K562 (cell line): Measurements from ENCODE around the gene GUCY2C. TPM values are rescaled to one million over a fixed set of nuclear protein-coding genes. Genes with fewer than 3 reads are reported as not detected.

ENCODE experiments used
- ATAC-seq: fragments of 200-7000 bp; cut with Tn5 transposase; 3 replicates; pipeline ENCODE4 v1.9.1; 2020; ENCODE audit warnings: moderate library complexity
- BruUV-seq: library from RNA; stranded (reverse); fragments of 400-500 nt; replicated peaks from 2 replicates; lab custom pipeline; 2021; lab: Mats Ljungman, UMichigan
- CTCF ChIA-PET: fragments of 300-600 bp; formaldehyde crosslinking; extraction: SDS; loops from one replicate; lab custom pipeline; 2021; ENCODE audit warnings: low intra/inter-chr PET ratio; lab: Yijun Ruan, JAX
- POLR2A ChIA-PET: fragments of 300-600, 350-650 bp; sonication (Branson Sonifier 250); formaldehyde crosslinking; extraction: SDS; loops from one replicate; lab custom pipeline; 2021; ENCODE audit warnings: antibody characterized with exemption, inconsistent platforms; lab: Yijun Ruan, JAX
- DNase-seq, 4 experiments: peaks; one replicate each; pipeline versions ENCODE4 v3.0.0 to v3.0.0-alpha.2; 2011 to 2018; ENCODE audit warnings: low spot score in 3 of 4, mixed read lengths in 3 of 4; ENCODE audit errors: extremely low read depth in 1 of 4
- FAIRE-seq: peaks from 2 replicates; lab custom pipeline; 2011; peaks lifted over from hg19 to GRCh38; lab: Jason Lieb, UNC
- H2AFZ ChIP-seq: 2 replicates; pipeline ENCODE4 v1.6.0; 2011; ENCODE audit warnings: low read depth, low read length, control low read depth, inconsistent platforms
- H3K27ac ChIP-seq: fragments of 200-600 bp; 3 replicates; pipeline ENCODE4 v1.8.0; 2011; ENCODE audit warnings: low read depth, mild to moderate bottlenecking, control low read depth, inconsistent platforms, low read length, moderate library complexity, mixed read lengths; ENCODE audit errors: extremely low read depth
- H3K27me3 ChIP-seq, 2 experiments: fragments of 300-600 bp in 1 of 2; 2 replicates in 1 of 2; 3 replicates in 1 of 2; pipeline versions ENCODE4 v1.6.0 to v1.8.0; 2011; ENCODE audit warnings: inconsistent platforms in 2 of 2, low read length in 2 of 2, mild to moderate bottlenecking in 1 of 2, mixed read lengths in 1 of 2, moderate library complexity in 1 of 2; ENCODE audit not compliant: control insufficient read depth in 2 of 2, insufficient read depth in 2 of 2
- H3K36me3 ChIP-seq: fragments of 300-600 bp; 3 replicates; pipeline ENCODE4 v1.8.0; 2011; ENCODE audit warnings: mild to moderate bottlenecking, low read length, inconsistent platforms; ENCODE audit not compliant: control insufficient read depth, insufficient read depth
- H3K4me1 ChIP-seq, 2 experiments: fragments of 200-600 bp in 1 of 2; replicated peaks in 1 of 2; 2 replicates in 1 of 2; 3 replicates in 1 of 2; pipeline versions ENCODE4 v1.5.1 to v1.8.0; 2011; ENCODE audit warnings: inconsistent platforms in 2 of 2, low read length in 2 of 2, mild to moderate bottlenecking in 1 of 2, mixed read lengths in 1 of 2, moderate library complexity in 1 of 2; ENCODE audit not compliant: control insufficient read depth in 2 of 2, insufficient read depth in 2 of 2
- H3K4me2 ChIP-seq: 2 replicates; pipeline ENCODE4 v1.6.1; 2011; ENCODE audit warnings: low read length, control low read depth, inconsistent platforms, mixed read lengths; ENCODE audit not compliant: insufficient read depth
- H3K4me3 ChIP-seq: fragments of 200-600 bp; sonication (generic), shearing (Covaris generic); 2 replicates; pipeline ENCODE4 v1.5.1; 2016; ENCODE audit warnings: control low read depth, inconsistent platforms
- H3K79me2 ChIP-seq: fragments of 200-600 bp; 3 replicates; pipeline ENCODE4 v1.8.0; 2011; ENCODE audit warnings: low read length, inconsistent platforms; ENCODE audit not compliant: control insufficient read depth, insufficient read depth
- H3K9ac ChIP-seq, 2 experiments: 2 replicates each; pipeline versions ENCODE4 v1.6.0 to v1.6.1; 2011; ENCODE audit warnings: low read depth in 2 of 2, low read length in 2 of 2, control low read depth in 1 of 2, inconsistent platforms in 1 of 2, mild to moderate bottlenecking in 1 of 2, mixed read lengths in 1 of 2; ENCODE audit not compliant: insufficient read depth in 1 of 2
- H3K9me1 ChIP-seq: one replicate; pipeline ENCODE4 v1.6.0; 2011; ENCODE audit warnings: inconsistent platforms, mild to moderate bottlenecking, low read length, moderate library complexity; ENCODE audit not compliant: control insufficient read depth, insufficient read depth
- H3K9me3 ChIP-seq: replicated peaks from 2 replicates; pipeline ENCODE4 v1.5.1; 2011; ENCODE audit warnings: low read depth, low read length, inconsistent platforms; ENCODE audit not compliant: control insufficient read depth, insufficient read depth
- H4K20me1 ChIP-seq: replicated peaks from 2 replicates; pipeline ENCODE4 v1.6.1; 2011; ENCODE audit warnings: low read length, inconsistent platforms, mixed read lengths; ENCODE audit not compliant: control insufficient read depth, insufficient read depth
- CEBPG ChIP-seq, 3 experiments: fragments of 200-800 bp in 1 of 3; sonication (Bioruptor generic) in 1 of 3; sonication (generic) in 1 of 3; formaldehyde crosslinking in 1 of 3; IDR thresholded peaks in 2 of 3; conservative IDR thresholded peaks in 1 of 3; 2 replicates each; pipeline versions ENCODE4 v1.6.1 to v1.8.0; 2016 to 2022; ENCODE audit warnings: missing compliant biosample characterization in 2 of 3, missing genetic modification characterization in 2 of 3, mild to moderate bottlenecking in 1 of 3, missing genetic modification reagents in 1 of 3
- CTBP1 ChIP-seq: fragments of 450-650 bp; IDR thresholded peaks from 2 replicates; pipeline ENCODE4 v1.6.1; 2016; ENCODE audit warnings: borderline replicate concordance
- ELF2 ChIP-seq: fragments of 250-450 bp; sonication (Bioruptor Pico); IDR thresholded peaks from 2 replicates; pipeline ENCODE4 v1.5.0; 2021; ENCODE audit warnings: mild to moderate bottlenecking
- GABPB2 ChIP-seq: fragments of 250-450 bp; sonication (Bioruptor Pico); conservative IDR thresholded peaks from 2 replicates; pipeline ENCODE4 v1.5.1; 2021; ENCODE audit warnings: mild to moderate bottlenecking
- HMBOX1 ChIP-seq: sonication (generic); IDR thresholded peaks from 2 replicates; pipeline ENCODE4 v1.6.1; 2016
- ID3 ChIP-seq, 2 experiments: fragments of 250-450 bp in 1 of 2; fragments of 450-650 bp in 1 of 2; sonication (Bioruptor Pico) in 1 of 2; IDR thresholded peaks; 2 replicates each; pipeline versions ENCODE4 v1.6.1 to v1.8.0; 2016 to 2021; ENCODE audit warnings: mild to moderate bottlenecking in 2 of 2, moderate library complexity in 2 of 2, missing compliant biosample characterization in 1 of 2, missing genetic modification characterization in 1 of 2
- MTA1 ChIP-seq: fragments of 450-650 bp; IDR thresholded peaks from 2 replicates; pipeline ENCODE4 v1.6.1; 2017; ENCODE audit warnings: borderline replicate concordance
- RBM34 ChIP-seq: fragments of 200-400 bp; formaldehyde crosslinking; IDR thresholded peaks from 2 replicates; pipeline ENCODE4 v1.6.1; 2018; ENCODE audit warnings: low read length, borderline replicate concordance; ENCODE audit not compliant: insufficient read depth
- SETDB1 ChIP-seq: IDR thresholded peaks from one replicate; pipeline ENCODE4 v1.6.1; 2012; ENCODE audit warnings: low read length, control low read depth, inconsistent platforms
- ZBTB26 ChIP-seq: fragments of 450-650 bp; formaldehyde crosslinking; IDR thresholded peaks from 2 replicates; pipeline ENCODE4 v1.4.0; 2022; ENCODE audit warnings: missing genetic modification characterization
- ZBTB33 ChIP-seq: sonication (generic); formaldehyde crosslinking; IDR thresholded peaks from 2 replicates; pipeline ENCODE4 v1.8.1; 2023; ENCODE audit warnings: mild to moderate bottlenecking, missing genetic modification reagents
- ZBTB7A ChIP-seq: IDR thresholded peaks from 2 replicates; pipeline ENCODE4 v1.6.1; 2011; ENCODE audit warnings: low read depth, mild to moderate bottlenecking, low read length, moderate library complexity, borderline replicate concordance; ENCODE audit not compliant: control insufficient read depth
- ZFP1 ChIP-seq: fragments of 450-650 bp; formaldehyde crosslinking; IDR thresholded peaks from 2 replicates; pipeline ENCODE4 v1.4.0; 2020; ENCODE audit warnings: mild to moderate bottlenecking, mixed read lengths
- ZNF311 ChIP-seq: fragments of 250-450 bp; sonication (Bioruptor Pico); IDR thresholded peaks from 2 replicates; pipeline ENCODE4 v1.4.0; 2020; ENCODE audit warnings: mild to moderate bottlenecking, moderate library complexity
- WGBS: fragments of 100-300 bp; shearing (Covaris generic); methylation state at CpG from one replicate; pipeline ENCODE4 v1.1.6; 2016; ENCODE audit warnings: low coverage, mixed read lengths; ENCODE audit not compliant: insufficient coverage; ENCODE audit errors: missing lambda C conversion rate; 5-methylcytosine and 5-hydroxymethylcytosine counted together
- in situ Hi-C: fragments of 300-500 bp; cut with MboI; formaldehyde crosslinking; loops from 4 replicates; pipeline ENCODE4 v1.15.0; 2018; ENCODE audit warnings: inconsistent platforms, mixed read lengths
- intact Hi-C: fragments of 100-400 bp; cut with micrococcal nuclease; formaldehyde crosslinking; loops from 2 replicates; pipeline ENCODE4 v1.14.2; 2022
- polyA plus RNA-seq, 8 experiments: library from polyadenylated mRNA; depleted of rRNA in 4 of 8; stranded (reverse) in 5 of 8; unstranded in 3 of 8; fragments of >200 nt; fragmentation: Nextera tagmentation in 2 of 8; fragmentation: Illumina TruSeq in 1 of 8; extraction: Ambion mirVana in 2 of 8; extraction: Trizol in 1 of 8; gene quantifications; 2 replicates each; pipeline versions ENCODE4 v1.2.1 to v1.2.3, GENCODE V29; 2011 to 2014; ENCODE audit warnings: inconsistent platforms in 1 of 8, missing spikeins in 1 of 8
- total RNA-seq, 7 experiments: library from RNA; depleted of rRNA in 6 of 7; stranded (reverse); fragments of >200 nt in 6 of 7; fragmentation: Illumina TruSeq in 2 of 7; extraction: Trizol in 2 of 7; gene quantifications; 2 replicates each; pipeline versions ENCODE4 v1.2.1 to v1.2.3, GENCODE V29; 2011 to 2021; ENCODE audit warnings: low replicate concordance in 1 of 7

Gene GUCY2C
- total and polyA plus RNA-seq, 9 of the 15 experiments (the other 6 are each of a cell fraction or from before 2014, with no cell fraction given), result 0.01 to 0.05 (median 0.04) TPM; not detected in 6

GRCh38 chr12:14605401-14605989, 90.9 kb downstream of the GUCY2C start (continued):
- TF ChIP-seq ZBTB26 (CRISPR knock-in tag), result no peak
- peak; percentile 83 for TF ChIP-seq ZFP1 (CRISPR knock-in tag)
- no peak for TF ChIP-seq ZBTB7A
- no peak for TF ChIP-seq CEBPG (CRISPR knock-in tag; IDR thresholded peaks at IDR 0.05)
- peak; percentile 72 to 87; a peak in 3 of 4 replicates for TF ChIP-seq CEBPG (tag; conservative IDR thresholded peaks at IDR 0.05 in 1 of 2, IDR thresholded peaks at IDR 0.05 in 1 of 2)

GRCh38 chr12:14601692-14602478, 94.5 kb downstream of the GUCY2C start:
- Histone ChIP-seq H3K27ac (no peak overlapping the region), H3K4me2 (no peak overlapping the region), H3K36me3 (no peaks in the 10 kb centered on the region), H3K9ac (no peak overlapping the region), H3K79me2 (no peaks in the 10 kb centered on the region), H3K4me1 (no peaks in the 10 kb centered on the region), H4K20me1 (no peaks in the 10 kb centered on the region), H3K27me3 (no peaks in the 10 kb centered on the region), H3K4me3 (no peak overlapping the region), H2AFZ (no peak overlapping the region), H3K9me1 (no peaks in the 10 kb centered on the region), H3K9me3 (no peaks in the 10 kb centered on the region)
- FAIRE-seq (no peak), DNase-seq (no peak), ATAC-seq (no peak)
- no TSS peak for BruUV-seq
- in situ Hi-C loops, result no loop called here
- CTCF ChIA-PET, result no interaction called here
- POLR2A ChIA-PET, result no interaction called here
- intact Hi-C loops, result no loop called here
- WGBS, result 2% methylated on average over 4 of the region's 4 CpGs
- no peak for TF ChIP-seq HMBOX1
- no peak for TF ChIP-seq ID3 (CRISPR knock-in tag; IDR thresholded peaks at IDR 0.05)
- TF ChIP-seq ID3 (tag; IDR thresholded peaks at IDR 0.05), result no peak
- TF ChIP-seq ELF2 (CRISPR knock-in tag), result no peak
- no peak for TF ChIP-seq RBM34
- no peak for TF ChIP-seq ZNF311 (CRISPR knock-in tag)
- no peak for TF ChIP-seq MTA1
- TF ChIP-seq ZBTB33 (CRISPR knock-in tag), result no peak
- TF ChIP-seq SETDB1, result no peak
- TF ChIP-seq CTBP1, result no peak
- no peak for TF ChIP-seq GABPB2 (CRISPR knock-in tag)
